ENCODE measurements around the gene GPI. TPM values are rescaled to one million over a fixed set of nuclear protein-coding genes. Genes with fewer than 3 reads are reported as not detected.

The GPI gene
- total RNA-seq, 5 donors from 2014 or later (not counting 1 experiment from before 2014, with no cell fraction given), result 108 to 132 (median 126) TPM

DNA sequence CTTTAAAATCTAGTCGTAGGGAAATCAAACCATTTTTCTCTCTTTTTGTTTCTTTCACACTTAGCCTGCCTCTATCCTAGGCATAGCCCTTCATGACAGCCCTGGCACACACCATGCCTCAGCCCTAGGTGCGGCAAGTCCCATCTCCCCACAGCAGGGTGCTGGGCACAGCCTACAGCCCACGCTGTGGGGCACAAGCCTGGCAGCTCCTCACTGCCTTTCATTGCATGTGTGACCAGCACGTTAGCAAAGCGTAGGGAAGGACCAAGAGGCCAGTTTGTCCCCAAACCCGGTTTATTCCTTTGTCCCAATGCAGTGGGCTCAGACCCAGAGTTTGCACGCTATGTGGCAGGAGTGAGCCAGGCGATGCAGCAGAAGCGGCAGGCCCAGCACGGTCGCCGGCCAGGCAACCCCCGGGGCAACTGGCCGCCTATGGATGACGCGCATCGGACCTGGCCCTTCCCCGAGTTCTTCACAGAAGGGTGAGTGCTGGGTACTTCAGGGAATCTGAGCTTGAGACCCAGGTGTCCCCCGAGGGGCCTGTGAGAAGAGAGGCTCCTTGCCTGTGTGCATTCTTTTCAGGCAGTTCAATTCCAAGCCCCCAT is 17.3 kb upstream of the GPI start:
- no peaks in the 10 kb centered on the region for H3K27me3 Mint-ChIP-seq
- H3K4me1 Mint-ChIP-seq, result peaks cover 28 to 37% (median 32%) of the 10 kb centered on the region in 3 donors
- Histone ChIP-seq H3K27me3 (replicated peaks in 1 of 2; ENCODE audit: control insufficient read depth in 2 of 2, extremely low read depth in 1 of 2, insufficient read depth in 2 of 2, low read length in 1 of 2) (no peaks in the 10 kb centered on the region), H3K9me3 (no peaks in the 10 kb centered on the region), H3K4me3 (ENCODE audit: control insufficient read depth in 1 of 2, extremely low read depth in 1 of 2, low read length in 1 of 2) (no peak overlapping the region), H3K4me1 (ENCODE audit: control insufficient read depth in 1 of 2, extremely low read depth in 1 of 2, insufficient read depth in 2 of 2, low read length in 2 of 2) (peaks cover 14 to 38% of the 10 kb centered on the region in 2 experiments), H3K27ac (ENCODE audit: low read length) (no peak overlapping the region), H3K36me3 (ENCODE audit: control insufficient read depth in 2 of 2, extremely low read depth in 1 of 2, insufficient read depth in 1 of 2, low read length in 1 of 2) (peaks cover 14 to 30% of the 10 kb centered on the region in 2 donors)
- no peak overlapping the region for H3K27ac Mint-ChIP-seq
- 95% methylated on average over 11 of the region's 19 CpGs for WGBS (ENCODE audit: insufficient coverage)
- ChIA-PET POLR2A (no interaction called here), CTCF (interaction anchor here in 1 of 2 donors (0.6 to 0.7 kb wide), 2 partner anchors 164 to 1383 kb away, joined by 3 read pairs; no protein-coding TSS in a partner anchor)
- DNase-seq (no peak), ATAC-seq (replicated peaks in 1 of 4) (no peak)
- H3K9me3 Mint-ChIP-seq, result no peaks in the 10 kb centered on the region
- peaks cover 22% of the 10 kb centered on the region for H3K36me3 Mint-ChIP-seq
- H3K4me3 Mint-ChIP-seq, result no peak overlapping the region

GRCh38 chr19:34348899-34349487 is 16.0 kb upstream of the GPI start:
- Mint-ChIP-seq H3K27me3 (no peaks in the 10 kb centered on the region), H3K27ac (peak overlapping the region; percentile 91 to 94)
- POLR2A ChIA-PET, result interaction anchor here in 1 of 2 donors (0.6 kb wide), 1 partner anchor 26 kb away, joined by 3 read pairs; no protein-coding TSS in a partner anchor

DNA sequence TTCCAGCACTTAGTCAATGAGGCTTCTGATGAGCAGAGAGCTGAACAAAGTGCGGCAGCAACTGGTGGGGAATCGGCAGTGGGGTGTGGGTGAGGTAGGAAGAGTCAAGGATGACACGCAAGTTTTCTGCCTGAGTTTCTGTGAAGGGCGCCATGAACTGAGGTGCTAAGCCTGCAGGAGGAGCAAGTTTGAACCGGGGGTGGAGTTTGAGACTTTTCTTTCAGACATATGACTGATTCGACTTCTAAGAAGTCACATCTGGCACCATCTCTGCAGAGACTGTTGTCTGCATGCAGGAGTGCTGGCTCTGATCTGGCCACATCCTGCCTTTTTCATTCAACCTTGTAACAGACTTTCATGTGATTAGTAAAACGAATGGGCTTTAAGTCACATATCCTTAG is 14.8 kb upstream of the GPI start:
- 6% methylated on average over 4 of the region's 7 CpGs for WGBS (ENCODE audit: insufficient coverage)
- H3K36me3 Mint-ChIP-seq, result peaks cover 15% of the 10 kb centered on the region
- H3K4me1 Mint-ChIP-seq, result peaks cover 28 to 37% (median 32%) of the 10 kb centered on the region in 3 donors
- Histone ChIP-seq H3K4me3 (ENCODE audit: control insufficient read depth in 1 of 2, extremely low read depth in 1 of 2, low read length in 1 of 2) (no peak overlapping the region), H3K9me3 (no peaks in the 10 kb centered on the region), H3K4me1 (ENCODE audit: control insufficient read depth in 1 of 2, extremely low read depth in 1 of 2, insufficient read depth in 2 of 2, low read length in 2 of 2) (peaks cover 14 to 38% of the 10 kb centered on the region in 2 experiments), H3K27ac (ENCODE audit: low read length) (peak overlapping the region; percentile 65), H3K27me3 (replicated peaks in 1 of 2; ENCODE audit: control insufficient read depth in 2 of 2, extremely low read depth in 1 of 2, insufficient read depth in 2 of 2, low read length in 1 of 2) (no peaks in the 10 kb centered on the region), H3K36me3 (ENCODE audit: control insufficient read depth in 2 of 2, extremely low read depth in 1 of 2, insufficient read depth in 1 of 2, low read length in 1 of 2) (peaks cover 14 to 31% of the 10 kb centered on the region in 2 donors)
- peak overlapping the region; percentile 13 to 65 (median 55) for H3K4me3 Mint-ChIP-seq
- H3K27ac Mint-ChIP-seq, result peak overlapping the region; percentile 91 to 94
- POLR2A ChIA-PET, result no interaction called here
- ATAC-seq (replicated peaks in 1 of 4), result peak; percentile 94 to 96 (median 96)
- H3K27me3 Mint-ChIP-seq, result no peaks in the 10 kb centered on the region
- CTCF ChIA-PET, result interaction anchor here in 1 of 2 donors (1.0 kb wide), 1 partner anchor 9 kb away, joined by 4 read pairs; no protein-coding TSS in a partner anchor
- peak; percentile 33 to 88 (median 72) for DNase-seq
- H3K9me3 Mint-ChIP-seq, result no peaks in the 10 kb centered on the region

More at GRCh38 chr19:34348899-34349487, 16.0 kb upstream of the GPI start:
- Mint-ChIP-seq H3K4me3 (peak overlapping the region in 1 of 3 donors; percentile 55), H3K4me1 (peaks cover 28 to 37% (median 32%) of the 10 kb centered on the region in 3 donors), H3K36me3 (peaks cover 13% of the 10 kb centered on the region), H3K9me3 (no peaks in the 10 kb centered on the region)
- H3K4me1 ChIP-seq (ENCODE audit: control insufficient read depth in 1 of 2, extremely low read depth in 1 of 2, insufficient read depth in 2 of 2, low read length in 2 of 2), result peaks cover 14 to 38% of the 10 kb centered on the region in 2 experiments
- no peak for DNase-seq
- no peaks in the 10 kb centered on the region for H3K9me3 ChIP-seq
- WGBS (ENCODE audit: insufficient coverage), result 97% methylated on average over 9 of the region's 11 CpGs
- H3K36me3 ChIP-seq (ENCODE audit: control insufficient read depth in 2 of 2, extremely low read depth in 1 of 2, insufficient read depth in 1 of 2, low read length in 1 of 2), result peaks cover 15 to 28% of the 10 kb centered on the region in 2 donors
- ATAC-seq (replicated peaks in 1 of 4), result no peak
- H3K4me3 ChIP-seq (ENCODE audit: control insufficient read depth in 1 of 2, extremely low read depth in 1 of 2, low read length in 1 of 2), result no peak overlapping the region
- no peaks in the 10 kb centered on the region for H3K27me3 ChIP-seq (replicated peaks in 1 of 2; ENCODE audit: control insufficient read depth in 2 of 2, extremely low read depth in 1 of 2, insufficient read depth in 2 of 2, low read length in 1 of 2)
- H3K27ac ChIP-seq (ENCODE audit: low read length), result peak overlapping the region; percentile 65
- CTCF ChIA-PET, result no interaction called here

- H3K4me3 ChIP-seq (ENCODE audit: control insufficient read depth in 1 of 2, extremely low read depth in 1 of 2, low read length in 1 of 2), result no peak overlapping the region
- H3K27ac ChIP-seq (ENCODE audit: low read length), result peak overlapping the region; percentile 38
- Mint-ChIP-seq H3K9me3 (no peaks in the 10 kb centered on the region), H3K27ac (peak overlapping the region; percentile 72 to 81), H3K4me1 (peaks cover 23 to 31% (median 25%) of the 10 kb centered on the region in 3 donors), H3K27me3 (no peaks in the 10 kb centered on the region), H3K4me3 (peak overlapping the region in 1 of 3 donors; percentile 42), H3K36me3 (peaks cover 8% of the 10 kb centered on the region)
- H3K27me3 ChIP-seq (replicated peaks in 1 of 2; ENCODE audit: control insufficient read depth in 2 of 2, extremely low read depth in 1 of 2, insufficient read depth in 2 of 2, low read length in 1 of 2), result no peaks in the 10 kb centered on the region
- no peaks in the 10 kb centered on the region for H3K9me3 ChIP-seq
- ChIA-PET POLR2A (no interaction called here), CTCF (no interaction called here)
- peaks cover 14 to 38% of the 10 kb centered on the region in 2 experiments for H3K4me1 ChIP-seq (ENCODE audit: control insufficient read depth in 1 of 2, extremely low read depth in 1 of 2, insufficient read depth in 2 of 2, low read length in 2 of 2)
- H3K36me3 ChIP-seq (ENCODE audit: control insufficient read depth in 2 of 2, extremely low read depth in 1 of 2, insufficient read depth in 1 of 2, low read length in 1 of 2), result peaks cover 11 to 31% of the 10 kb centered on the region in 2 donors
- ATAC-seq (replicated peaks in 1 of 4) (peak in 1 of 4 experiments; percentile 10), DNase-seq (peak in 10 of 35 experiments; percentile 6 to 43 (median 17))
- WGBS (ENCODE audit: insufficient coverage), result 80% methylated on average over 1 of the region's 4 CpGs
Measured at GRCh38 chr19:34351382-34351826, 13.6 kb upstream of the GPI start.

- H3K27me3 ChIP-seq (replicated peaks in 1 of 2; ENCODE audit: control insufficient read depth in 2 of 2, extremely low read depth in 1 of 2, insufficient read depth in 2 of 2, low read length in 1 of 2), result no peaks in the 10 kb centered on the region
- 98% methylated on average over 6 of the region's 7 CpGs for WGBS (ENCODE audit: insufficient coverage)
- H3K4me3 Mint-ChIP-seq, result no peak overlapping the region
- no peak for ATAC-seq (replicated peaks in 1 of 4)
- H3K27ac ChIP-seq (ENCODE audit: low read length), result no peak overlapping the region
- H3K4me3 ChIP-seq (ENCODE audit: control insufficient read depth in 1 of 2, extremely low read depth in 1 of 2, low read length in 1 of 2), result no peak overlapping the region
- peaks cover 6 to 23% of the 10 kb centered on the region in 2 donors for H3K36me3 ChIP-seq (ENCODE audit: control insufficient read depth in 2 of 2, extremely low read depth in 1 of 2, insufficient read depth in 1 of 2, low read length in 1 of 2)
- no peak overlapping the region for H3K27ac Mint-ChIP-seq
- peaks cover 18 to 43% of the 10 kb centered on the region in 2 experiments for H3K4me1 ChIP-seq (ENCODE audit: control insufficient read depth in 1 of 2, extremely low read depth in 1 of 2, insufficient read depth in 2 of 2, low read length in 2 of 2)
- H3K36me3 Mint-ChIP-seq, result peaks cover 8% of the 10 kb centered on the region
- H3K27me3 Mint-ChIP-seq, result no peaks in the 10 kb centered on the region
- POLR2A ChIA-PET, result no interaction called here
- CTCF ChIA-PET, result interaction anchor here in 1 of 2 donors (1.6 kb wide), 1 partner anchor 77 kb away, joined by 4 read pairs; no protein-coding TSS in a partner anchor
- no peaks in the 10 kb centered on the region for H3K9me3 Mint-ChIP-seq
- H3K4me1 Mint-ChIP-seq, result peaks cover 27 to 42% (median 33%) of the 10 kb centered on the region in 3 donors
- DNase-seq, result no peak
- H3K9me3 ChIP-seq, result no peaks in the 10 kb centered on the region
Measured at GRCh38 chr19:34353546-34353945, 11.4 kb upstream of the GPI start.

DNA sequence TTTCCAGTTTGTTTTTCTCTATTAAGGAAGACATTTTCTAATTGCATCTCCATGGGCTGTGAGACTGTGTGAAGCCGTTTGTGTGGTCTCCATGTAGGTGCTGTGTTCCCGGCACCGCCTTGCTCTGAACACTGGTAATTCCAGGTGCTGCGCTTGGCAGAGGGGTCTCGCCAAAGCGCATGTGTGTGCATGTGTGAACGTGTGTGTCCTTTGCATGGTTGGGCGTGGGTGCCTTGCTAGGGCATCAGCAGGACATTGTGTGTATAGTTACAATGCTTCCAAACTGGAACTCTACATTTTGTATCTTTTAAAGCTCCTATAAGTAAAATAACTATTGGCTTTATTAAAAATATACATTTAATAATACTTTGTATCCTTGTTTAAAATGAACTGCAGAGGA is 9.8 kb upstream of the GPI start:
- H3K36me3 Mint-ChIP-seq, result peaks cover 5% of the 10 kb centered on the region
- no peak overlapping the region for H3K27ac ChIP-seq (ENCODE audit: low read length)
- no peak overlapping the region for H3K4me3 ChIP-seq (ENCODE audit: control insufficient read depth in 1 of 2, extremely low read depth in 1 of 2, low read length in 1 of 2)
- ATAC-seq (replicated peaks in 1 of 4) (no peak), DNase-seq (no peak)
- peaks cover 6 to 23% of the 10 kb centered on the region in 2 donors for H3K36me3 ChIP-seq (ENCODE audit: control insufficient read depth in 2 of 2, extremely low read depth in 1 of 2, insufficient read depth in 1 of 2, low read length in 1 of 2)
- no peaks in the 10 kb centered on the region for H3K27me3 ChIP-seq (replicated peaks in 1 of 2; ENCODE audit: control insufficient read depth in 2 of 2, extremely low read depth in 1 of 2, insufficient read depth in 2 of 2, low read length in 1 of 2)
- peaks cover 29 to 45% (median 37%) of the 10 kb centered on the region in 3 donors for H3K4me1 Mint-ChIP-seq
- peaks cover 16 to 44% of the 10 kb centered on the region in 2 experiments for H3K4me1 ChIP-seq (ENCODE audit: control insufficient read depth in 1 of 2, extremely low read depth in 1 of 2, insufficient read depth in 2 of 2, low read length in 2 of 2)
- no peak overlapping the region for H3K4me3 Mint-ChIP-seq
- WGBS (ENCODE audit: insufficient coverage), result 95% methylated on average over 3 of the region's 8 CpGs
- no peaks in the 10 kb centered on the region for H3K27me3 Mint-ChIP-seq
- H3K9me3 ChIP-seq, result no peaks in the 10 kb centered on the region
- ChIA-PET CTCF (no interaction called here), POLR2A (no interaction called here)
- H3K27ac Mint-ChIP-seq, result no peak overlapping the region
- H3K9me3 Mint-ChIP-seq, result no peaks in the 10 kb centered on the region
